GM21381 (cell line): ENCODE results near the gene MYL10.
"Not testable (repeated sequence)": the region's sequence is repeated elsewhere in the genome, so short reads cannot be mapped to it uniquely, and the experiment has no call there.

Experiments
- ATAC-seq: cut with Tn5 transposase; IDR thresholded peaks from one replicate; pipeline ENCODE4 v1.9.1; 2021; ENCODE audit warnings: mild to moderate bottlenecking, moderate library complexity; ENCODE audit not compliant: unreplicated experiment

The MYL10 gene

GRCh38 chr7:101657171-101657570 lies 28.1 kb upstream of the MYL10 start:
- ATAC-seq = no peak

- ATAC-seq = no peak
Observed at GRCh38 chr7:101651112-101651511, 22.0 kb upstream of the MYL10 start.

GRCh38 chr7:101650579-101651081 lies 21.5 kb upstream of the MYL10 start:
- ATAC-seq = no peak

GRCh38 chr7:101647876-101648275 lies 18.8 kb upstream of the MYL10 start:
- not testable (repeated sequence) for ATAC-seq

GRCh38 chr7:101645951-101646350 lies 16.9 kb upstream of the MYL10 start:
- no peak for ATAC-seq

- no peak for ATAC-seq
Observed at GRCh38 chr7:101644879-101645278, 15.8 kb upstream of the MYL10 start.

- ATAC-seq = not testable (repeated sequence)
Observed at GRCh38 chr7:101639127-101639526, 10.0 kb upstream of the MYL10 start.

- ATAC-seq = no peak
Observed at GRCh38 chr7:101636822-101637623, 7.9 kb upstream of the MYL10 start.

GRCh38 chr7:101635484-101635883 lies 6.4 kb upstream of the MYL10 start:
- no peak for ATAC-seq

GRCh38 chr7:101634196-101634717 lies 5.2 kb upstream of the MYL10 start:
- no peak for ATAC-seq

- ATAC-seq = no peak
Observed at GRCh38 chr7:101633511-101633910, 4.4 kb upstream of the MYL10 start.

- ATAC-seq = no peak
Observed at GRCh38 chr7:101632641-101633040, 3.5 kb upstream of the MYL10 start.

GRCh38 chr7:101631224-101631714 lies 2.2 kb upstream of the MYL10 start:
- ATAC-seq = no peak

- no peak for ATAC-seq
Observed at GRCh38 chr7:101630591-101630990, 1.5 kb upstream of the MYL10 start.

- ATAC-seq = no peak
Observed at GRCh38 chr7:101628522-101628921, 574 bp downstream of the MYL10 start.

- no peak for ATAC-seq
Observed at GRCh38 chr7:101626758-101627157, 2.3 kb downstream of the MYL10 start.

GRCh38 chr7:101626069-101626671 lies 2.9 kb downstream of the MYL10 start:
- no peak for ATAC-seq

- no peak for ATAC-seq
Observed at GRCh38 chr7:101625031-101625791, 3.9 kb downstream of the MYL10 start.

GRCh38 chr7:101624246-101625001 lies 4.7 kb downstream of the MYL10 start:
- ATAC-seq = no peak

- ATAC-seq = no peak
Observed at GRCh38 chr7:101622609-101623173, 6.4 kb downstream of the MYL10 start.
